GM12878 (cell line): ENCODE data around the gene FGF12. TPM values are rescaled to one million over a fixed set of nuclear protein-coding genes. Genes with fewer than 3 reads are reported as not detected.

Experiments
- RELA ChIP-seq: fragments of 450-650 bp; IDR thresholded peaks from 2 replicates; pipeline ENCODE4 v1.8.0; 2014; ENCODE audit warnings: borderline replicate concordance; ENCODE audit not compliant: partially characterized antibody
- TCF3 ChIP-seq: IDR thresholded peaks from 2 replicates; pipeline ENCODE4 v1.6.1; 2012; ENCODE audit warnings: low read depth, mild to moderate bottlenecking, low read length, borderline replicate concordance; ENCODE audit not compliant: insufficient read depth
- ZZZ3 ChIP-seq: IDR thresholded peaks from 2 replicates; pipeline ENCODE4 v1.6.1; 2011; ENCODE audit warnings: low read depth; ENCODE audit not compliant: control insufficient read depth, insufficient read length
- polyA plus RNA-seq, 11 experiments: library from polyadenylated mRNA; depleted of rRNA in 4 of 11; unstranded in 6 of 11; stranded (reverse) in 5 of 11; fragments of >200 nt; fragmentation: Nextera tagmentation in 4 of 11; fragmentation: Illumina TruSeq in 1 of 11; extraction: Ambion mirVana in 4 of 11; extraction: Trizol in 1 of 11; gene quantifications; 1 replicate in 1 of 11; 2 replicates in 10 of 11; pipeline versions ENCODE4 v1.2.1 to v1.2.3, GENCODE V29; 2011 to 2016; ENCODE audit warnings: inconsistent platforms in 2 of 11, missing spikeins in 2 of 11, low read depth in 1 of 11
- total RNA-seq, 4 experiments: library from RNA; depleted of rRNA in 3 of 4; stranded (reverse); fragments of >200 nt in 3 of 4; fragmentation: Illumina TruSeq in 1 of 4; extraction: Trizol in 1 of 4; gene quantifications; 2 replicates each; pipeline versions ENCODE4 v1.2.1 to v1.2.3, GENCODE V29; 2013 to 2021
- TF ChIP-seq, protein P1 (sequence below): fragments of 450-650 bp; IDR thresholded peaks from 2 replicates; pipeline ENCODE4 v1.6.1; 2017; ENCODE audit warnings: mild to moderate bottlenecking
- TF ChIP-seq, protein P2 (sequence below): fragments of 450-650 bp; IDR thresholded peaks from 2 replicates; pipeline ENCODE4 v1.6.1; 2016; ENCODE audit warnings: mild to moderate bottlenecking
- TF ChIP-seq, protein P3 (sequence below): IDR thresholded peaks from 2 replicates; pipeline ENCODE4 v1.6.1; 2011; ENCODE audit warnings: low read depth, mild to moderate bottlenecking, low read length, moderate library complexity, borderline replicate concordance; ENCODE audit errors: extremely low read depth
- TF ChIP-seq, protein P4 (sequence below): fragments of 450-650 bp; formaldehyde crosslinking; IDR thresholded peaks from 2 replicates; pipeline ENCODE4 v1.5.0; 2022; ENCODE audit warnings: mild to moderate bottlenecking, missing genetic modification characterization

Gene FGF12
- total and polyA plus RNA-seq, 10 of the 15 experiments (the other 5 are each of a cell fraction or from before 2014, with no cell fraction given), result 0.03 to 0.43 (median 0.13) TPM; not detected in 7

DNA sequence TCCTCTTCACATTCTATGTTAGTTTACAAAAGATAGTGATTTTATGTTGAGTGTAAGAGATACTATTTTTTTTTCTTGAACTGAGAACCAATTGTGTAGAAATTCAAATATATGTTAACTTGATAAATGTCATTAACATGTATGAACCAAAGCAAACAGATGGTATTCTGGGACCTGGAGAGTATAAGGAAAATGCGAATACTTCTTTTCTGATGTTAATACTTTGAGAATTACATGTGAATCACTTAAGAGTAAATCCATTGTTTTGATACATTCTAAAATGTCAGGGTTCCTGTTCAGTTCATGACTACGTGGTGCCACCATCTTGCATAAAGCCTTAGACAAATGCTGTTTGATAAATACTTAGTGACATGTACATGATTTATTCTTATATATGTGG lies 541.3 kb downstream of the FGF12 start (continued):
- TF ChIP-seq, protein P1, sequence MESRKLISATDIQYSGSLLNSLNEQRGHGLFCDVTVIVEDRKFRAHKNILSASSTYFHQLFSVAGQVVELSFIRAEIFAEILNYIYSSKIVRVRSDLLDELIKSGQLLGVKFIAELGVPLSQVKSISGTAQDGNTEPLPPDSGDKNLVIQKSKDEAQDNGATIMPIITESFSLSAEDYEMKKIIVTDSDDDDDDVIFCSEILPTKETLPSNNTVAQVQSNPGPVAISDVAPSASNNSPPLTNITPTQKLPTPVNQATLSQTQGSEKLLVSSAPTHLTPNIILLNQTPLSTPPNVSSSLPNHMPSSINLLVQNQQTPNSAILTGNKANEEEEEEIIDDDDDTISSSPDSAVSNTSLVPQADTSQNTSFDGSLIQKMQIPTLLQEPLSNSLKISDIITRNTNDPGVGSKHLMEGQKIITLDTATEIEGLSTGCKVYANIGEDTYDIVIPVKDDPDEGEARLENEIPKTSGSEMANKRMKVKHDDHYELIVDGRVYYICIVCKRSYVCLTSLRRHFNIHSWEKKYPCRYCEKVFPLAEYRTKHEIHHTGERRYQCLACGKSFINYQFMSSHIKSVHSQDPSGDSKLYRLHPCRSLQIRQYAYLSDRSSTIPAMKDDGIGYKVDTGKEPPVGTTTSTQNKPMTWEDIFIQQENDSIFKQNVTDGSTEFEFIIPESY, result no peak
- TF ChIP-seq, protein P2, sequence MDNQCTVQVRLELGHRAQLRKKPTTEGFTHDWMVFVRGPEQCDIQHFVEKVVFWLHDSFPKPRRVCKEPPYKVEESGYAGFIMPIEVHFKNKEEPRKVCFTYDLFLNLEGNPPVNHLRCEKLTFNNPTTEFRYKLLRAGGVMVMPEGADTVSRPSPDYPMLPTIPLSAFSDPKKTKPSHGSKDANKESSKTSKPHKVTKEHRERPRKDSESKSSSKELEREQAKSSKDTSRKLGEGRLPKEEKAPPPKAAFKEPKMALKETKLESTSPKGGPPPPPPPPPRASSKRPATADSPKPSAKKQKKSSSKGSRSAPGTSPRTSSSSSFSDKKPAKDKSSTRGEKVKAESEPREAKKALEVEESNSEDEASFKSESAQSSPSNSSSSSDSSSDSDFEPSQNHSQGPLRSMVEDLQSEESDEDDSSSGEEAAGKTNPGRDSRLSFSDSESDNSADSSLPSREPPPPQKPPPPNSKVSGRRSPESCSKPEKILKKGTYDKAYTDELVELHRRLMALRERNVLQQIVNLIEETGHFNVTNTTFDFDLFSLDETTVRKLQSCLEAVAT, result no peak
- TF ChIP-seq RELA (no peak), ZZZ3 (no peak), TCF3 (no peak)
- TF ChIP-seq, protein P3, sequence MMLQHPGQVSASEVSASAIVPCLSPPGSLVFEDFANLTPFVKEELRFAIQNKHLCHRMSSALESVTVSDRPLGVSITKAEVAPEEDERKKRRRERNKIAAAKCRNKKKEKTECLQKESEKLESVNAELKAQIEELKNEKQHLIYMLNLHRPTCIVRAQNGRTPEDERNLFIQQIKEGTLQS, result no peak
- TF ChIP-seq, protein P4, sequence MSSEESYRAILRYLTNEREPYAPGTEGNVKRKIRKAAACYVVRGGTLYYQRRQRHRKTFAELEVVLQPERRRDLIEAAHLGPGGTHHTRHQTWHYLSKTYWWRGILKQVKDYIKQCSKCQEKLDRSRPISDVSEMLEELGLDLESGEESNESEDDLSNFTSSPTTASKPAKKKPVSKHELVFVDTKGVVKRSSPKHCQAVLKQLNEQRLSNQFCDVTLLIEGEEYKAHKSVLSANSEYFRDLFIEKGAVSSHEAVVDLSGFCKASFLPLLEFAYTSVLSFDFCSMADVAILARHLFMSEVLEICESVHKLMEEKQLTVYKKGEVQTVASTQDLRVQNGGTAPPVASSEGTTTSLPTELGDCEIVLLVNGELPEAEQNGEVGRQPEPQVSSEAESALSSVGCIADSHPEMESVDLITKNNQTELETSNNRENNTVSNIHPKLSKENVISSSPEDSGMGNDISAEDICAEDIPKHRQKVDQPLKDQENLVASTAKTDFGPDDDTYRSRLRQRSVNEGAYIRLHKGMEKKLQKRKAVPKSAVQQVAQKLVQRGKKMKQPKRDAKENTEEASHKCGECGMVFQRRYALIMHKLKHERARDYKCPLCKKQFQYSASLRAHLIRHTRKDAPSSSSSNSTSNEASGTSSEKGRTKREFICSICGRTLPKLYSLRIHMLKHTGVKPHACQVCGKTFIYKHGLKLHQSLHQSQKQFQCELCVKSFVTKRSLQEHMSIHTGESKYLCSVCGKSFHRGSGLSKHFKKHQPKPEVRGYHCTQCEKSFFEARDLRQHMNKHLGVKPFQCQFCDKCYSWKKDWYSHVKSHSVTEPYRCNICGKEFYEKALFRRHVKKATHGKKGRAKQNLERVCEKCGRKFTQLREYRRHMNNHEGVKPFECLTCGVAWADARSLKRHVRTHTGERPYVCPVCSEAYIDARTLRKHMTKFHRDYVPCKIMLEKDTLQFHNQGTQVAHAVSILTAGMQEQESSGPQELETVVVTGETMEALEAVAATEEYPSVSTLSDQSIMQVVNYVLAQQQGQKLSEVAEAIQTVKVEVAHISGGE (CRISPR knock-in tag), result no peak
